Measurements from ENCODE around the gene GLT8D2. TPM values are rescaled to one million over a fixed set of nuclear protein-coding genes. Genes with fewer than 3 reads are reported as not detected.
A peak's percentile ranks its signal among the peaks of the same experiment; 100 is the strongest.

GLT8D2 gene
- total and polyA plus RNA-seq, 7 donors, result 1.6 to 53.2 (median 12.5) TPM

DNA sequence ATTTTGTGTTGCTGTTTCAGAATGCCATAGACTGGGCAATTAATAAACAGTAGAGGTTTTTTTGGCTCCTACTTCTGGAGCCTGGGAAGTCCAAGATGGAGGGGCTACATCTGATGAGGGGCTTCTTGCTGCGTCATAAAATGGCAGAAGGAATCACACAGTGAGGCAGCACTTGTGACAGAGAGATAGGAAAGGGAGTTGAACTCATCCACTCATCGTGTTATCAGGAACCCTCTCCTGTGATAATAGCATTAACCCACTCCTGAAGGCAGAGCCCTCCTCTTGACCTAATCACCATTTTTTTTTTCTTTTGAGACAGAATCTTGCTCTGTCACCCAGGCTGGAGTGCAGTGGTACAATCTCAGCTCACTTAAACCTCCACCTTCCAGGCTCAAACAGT lies 74.6 kb downstream of the GLT8D2 start:
- TF ChIP-seq POLR2A (IDR thresholded peaks at IDR 0.05) (no peak), POLR2AphosphoS5 (IDR thresholded peaks at IDR 0.05) (no peak), EP300 (IDR thresholded peaks at IDR 0.05) (no peak)
- TF ChIP-seq, protein P1, sequence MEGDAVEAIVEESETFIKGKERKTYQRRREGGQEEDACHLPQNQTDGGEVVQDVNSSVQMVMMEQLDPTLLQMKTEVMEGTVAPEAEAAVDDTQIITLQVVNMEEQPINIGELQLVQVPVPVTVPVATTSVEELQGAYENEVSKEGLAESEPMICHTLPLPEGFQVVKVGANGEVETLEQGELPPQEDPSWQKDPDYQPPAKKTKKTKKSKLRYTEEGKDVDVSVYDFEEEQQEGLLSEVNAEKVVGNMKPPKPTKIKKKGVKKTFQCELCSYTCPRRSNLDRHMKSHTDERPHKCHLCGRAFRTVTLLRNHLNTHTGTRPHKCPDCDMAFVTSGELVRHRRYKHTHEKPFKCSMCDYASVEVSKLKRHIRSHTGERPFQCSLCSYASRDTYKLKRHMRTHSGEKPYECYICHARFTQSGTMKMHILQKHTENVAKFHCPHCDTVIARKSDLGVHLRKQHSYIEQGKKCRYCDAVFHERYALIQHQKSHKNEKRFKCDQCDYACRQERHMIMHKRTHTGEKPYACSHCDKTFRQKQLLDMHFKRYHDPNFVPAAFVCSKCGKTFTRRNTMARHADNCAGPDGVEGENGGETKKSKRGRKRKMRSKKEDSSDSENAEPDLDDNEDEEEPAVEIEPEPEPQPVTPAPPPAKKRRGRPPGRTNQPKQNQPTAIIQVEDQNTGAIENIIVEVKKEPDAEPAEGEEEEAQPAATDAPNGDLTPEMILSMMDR (IDR thresholded peaks at IDR 0.05), result no peak
- Histone ChIP-seq H3K27ac (no peak overlapping the region), H3K36me3 (peaks cover 0 to 31% (median 15%) of the 10 kb centered on the region in 4 donors), H3K4me1 (peaks cover 0 to 12% (median 4%) of the 10 kb centered on the region in 4 donors), H3K27me3 (no peaks in the 10 kb centered on the region), H3K9me3 (no peaks in the 10 kb centered on the region), H3K4me3 (no peak overlapping the region)
- no peak for DNase-seq
- WGBS, 2 donors, result 90 to 92% methylated on average over 2 of the region's 2 CpGs
- intact Hi-C loops (cut with DNase I), result no loop called here

DNA sequence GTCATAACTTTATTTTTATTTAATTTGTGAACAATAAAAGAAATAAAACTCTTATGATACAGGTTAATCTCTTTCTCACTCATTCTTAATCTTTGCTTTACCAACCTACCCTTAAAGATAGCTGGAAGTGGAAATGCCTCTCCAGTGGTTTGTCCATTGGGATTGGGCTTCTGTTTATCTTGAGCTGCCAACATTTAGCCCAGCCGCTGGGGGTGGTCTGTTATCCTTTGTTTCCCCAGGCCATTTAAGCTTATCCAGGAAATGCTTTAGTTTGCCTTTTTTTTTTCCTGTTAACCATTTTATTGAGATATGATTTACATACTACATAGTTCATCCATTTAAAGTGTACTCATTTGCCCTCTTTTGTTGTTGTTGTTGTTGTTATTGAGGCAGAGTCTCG lies 76.1 kb downstream of the GLT8D2 start:
- Histone ChIP-seq H3K27ac (no peak overlapping the region), H3K27me3 (no peaks in the 10 kb centered on the region), H3K4me3 (no peak overlapping the region), H3K4me1 (peaks cover 0 to 19% (median 14%) of the 10 kb centered on the region in 4 donors), H3K36me3 (peaks cover 0 to 21% (median 9%) of the 10 kb centered on the region in 4 donors), H3K9me3 (no peaks in the 10 kb centered on the region)
- DNase-seq, result no peak
- 83 to 85% methylated on average over 2 of the region's 2 CpGs for WGBS, 2 donors
- intact Hi-C loops (cut with DNase I), result no loop called here
- no peak for TF ChIP-seq EP300 (IDR thresholded peaks at IDR 0.05)
- TF ChIP-seq, protein P1 (IDR thresholded peaks at IDR 0.05), result no peak
- no peak for TF ChIP-seq POLR2A (IDR thresholded peaks at IDR 0.05)
- TF ChIP-seq POLR2AphosphoS5 (IDR thresholded peaks at IDR 0.05), result no peak

GRCh38 chr12:103969391-103969790 lies 80.6 kb downstream of the GLT8D2 start:
- Histone ChIP-seq H3K4me3 (no peak overlapping the region), H3K27ac (no peak overlapping the region), H3K4me1 (peaks cover 0 to 52% (median 44%) of the 10 kb centered on the region in 4 donors), H3K36me3 (no peaks in the 10 kb centered on the region), H3K27me3 (no peaks in the 10 kb centered on the region), H3K9me3 (no peaks in the 10 kb centered on the region)
- 64 to 80% methylated on average over 2 of the region's 2 CpGs for WGBS, 2 donors
- TF ChIP-seq POLR2AphosphoS5 (IDR thresholded peaks at IDR 0.05) (no peak), EP300 (IDR thresholded peaks at IDR 0.05) (no peak), POLR2A (IDR thresholded peaks at IDR 0.05) (no peak)
- TF ChIP-seq, protein P1 (IDR thresholded peaks at IDR 0.05), result no peak
- no peak for DNase-seq
- intact Hi-C loops (cut with DNase I), result loop anchor here (5.0 kb wide), 2 partner anchors 78 to 138 kb away; no protein-coding TSS in a partner anchor

- intact Hi-C loops (cut with DNase I), result loop anchor here (5.0 kb wide), 2 partner anchors 81 to 141 kb away; no protein-coding TSS in a partner anchor
- Histone ChIP-seq H3K27me3 (no peaks in the 10 kb centered on the region), H3K27ac (peak overlapping the region; percentile 92 to 97 (median 94)), H3K9me3 (no peaks in the 10 kb centered on the region), H3K4me3 (peak overlapping the region; percentile 67 to 83 (median 73)), H3K4me1 (peaks cover 0 to 61% (median 48%) of the 10 kb centered on the region in 4 donors), H3K36me3 (no peaks in the 10 kb centered on the region)
- 9 to 33% methylated on average over 1 of the region's 1 CpG for WGBS, 2 donors
- no peak for DNase-seq
- TF ChIP-seq, protein P1 (IDR thresholded peaks at IDR 0.05), result no peak
- TF ChIP-seq POLR2AphosphoS5 (IDR thresholded peaks at IDR 0.05) (no peak), POLR2A (IDR thresholded peaks at IDR 0.05) (no peak), EP300 (IDR thresholded peaks at IDR 0.05) (no peak)
These were observed 83.3 kb downstream of the GLT8D2 start for GRCh38 chr12:103966736-103967135.
